Activated T-cell treated with anti-CD3 and anti-CD28 coated beads, Interleukin-2, amount 50 U/mL, for 72 hours (primary cell): ENCODE measurements around the gene SH3RF3. TPM values are rescaled to one million over a fixed set of nuclear protein-coding genes. Genes with fewer than 3 reads are reported as not detected.

Experiments
- ATAC-seq, 2 donors: fragments of 150-1000 bp; cut with Tn5 transposase; replicated peaks in 1 of 2; 2 replicates each; pipeline ENCODE4 v1.10.0; 2021; ENCODE audit warnings: moderate library complexity in 2 of 2, mild to moderate bottlenecking in 1 of 2
- DNase-seq, 2 donors: peaks; one replicate each; pipeline ENCODE4 v3.0.0; 2021 to 2022; ENCODE audit warnings: mixed read lengths in 1 of 2
- H3K27ac Mint-ChIP-seq: one replicate; pipeline ENCODE4 v1.8.0; 2022; ENCODE audit warnings: mild to moderate bottlenecking, moderate library complexity, mixed read lengths
- H3K27me3 Mint-ChIP-seq: one replicate; pipeline ENCODE4 v1.8.0; 2022; ENCODE audit warnings: low read depth, mixed read lengths
- H3K36me3 Mint-ChIP-seq, 2 donors: one replicate each; pipeline ENCODE4 v1.8.0; 2022; ENCODE audit warnings: mixed read lengths in 2 of 2, mild to moderate bottlenecking in 1 of 2; ENCODE audit not compliant: insufficient read depth in 2 of 2
- H3K4me1 Mint-ChIP-seq: one replicate; pipeline ENCODE4 v1.8.0; 2022; ENCODE audit warnings: low read depth, mixed read lengths
- H3K4me3 Mint-ChIP-seq, 2 donors: one replicate each; pipeline ENCODE4 v1.8.0; 2022; ENCODE audit warnings: mild to moderate bottlenecking in 2 of 2, mixed read lengths in 2 of 2, moderate library complexity in 2 of 2
- H3K9me3 Mint-ChIP-seq, 2 donors: one replicate each; pipeline ENCODE4 v1.8.0; 2022; ENCODE audit warnings: mixed read lengths in 2 of 2
- total RNA-seq, 2 donors: library from RNA; stranded (reverse); gene quantifications; one replicate each; pipeline ENCODE4 v1.2.3, GENCODE V29; 2022

SH3RF3 gene
- total RNA-seq, 2 donors from 2014 or later: 1.0 to 1.2 TPM

DNA sequence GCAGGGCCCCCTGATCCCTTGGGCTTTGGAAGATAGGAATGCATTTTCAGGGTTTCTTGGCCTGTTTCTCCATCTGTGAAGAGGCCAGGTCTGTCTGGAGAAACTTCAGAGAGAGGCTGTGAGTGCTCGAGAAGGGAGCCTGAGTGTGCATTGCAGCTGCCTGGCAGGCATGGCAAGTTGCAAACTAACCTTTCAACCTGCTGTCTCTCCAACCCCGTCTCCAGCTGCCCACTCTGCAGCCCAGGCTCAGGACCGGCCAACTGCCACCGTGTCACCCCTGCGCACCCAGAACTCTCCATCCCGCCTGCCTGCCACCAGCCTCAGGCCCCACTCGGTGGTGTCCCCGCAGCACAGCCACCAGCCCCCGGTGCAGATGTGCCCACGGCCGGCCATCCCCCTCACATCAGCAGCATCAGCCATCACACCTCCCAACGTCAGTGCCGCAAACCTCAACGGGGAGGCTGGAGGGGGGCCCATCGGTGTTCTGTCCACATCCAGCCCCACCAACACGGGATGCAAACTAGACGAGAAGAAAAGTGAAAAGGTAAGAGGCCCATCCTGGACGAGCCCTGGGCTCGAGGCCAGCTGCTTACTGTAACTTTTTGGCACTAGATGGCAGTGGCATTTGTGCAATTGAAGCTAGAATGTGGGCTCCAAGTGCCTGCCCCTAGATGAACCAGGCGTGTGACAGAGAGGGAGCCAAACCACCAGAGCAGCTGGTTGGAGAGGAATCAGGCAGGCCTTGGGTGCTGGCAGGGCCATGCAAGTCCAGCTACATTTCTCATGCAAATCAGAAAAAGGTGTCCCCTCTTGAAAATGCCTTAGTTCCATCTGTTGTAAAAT lies 320.2 kb downstream of the SH3RF3 start:
- H3K36me3 Mint-ChIP-seq: peaks cover 5 to 14% of the 10 kb centered on the region in 2 donors
- H3K9me3 Mint-ChIP-seq: peaks cover 6 to 9% of the 10 kb centered on the region in 2 donors
- peaks cover 8% of the 10 kb centered on the region for H3K4me1 Mint-ChIP-seq
- no peaks in the 10 kb centered on the region for H3K27me3 Mint-ChIP-seq
- H3K4me3 Mint-ChIP-seq: no peak overlapping the region
- DNase-seq (no peak), ATAC-seq (no peak)
- no peak overlapping the region for H3K27ac Mint-ChIP-seq

DNA sequence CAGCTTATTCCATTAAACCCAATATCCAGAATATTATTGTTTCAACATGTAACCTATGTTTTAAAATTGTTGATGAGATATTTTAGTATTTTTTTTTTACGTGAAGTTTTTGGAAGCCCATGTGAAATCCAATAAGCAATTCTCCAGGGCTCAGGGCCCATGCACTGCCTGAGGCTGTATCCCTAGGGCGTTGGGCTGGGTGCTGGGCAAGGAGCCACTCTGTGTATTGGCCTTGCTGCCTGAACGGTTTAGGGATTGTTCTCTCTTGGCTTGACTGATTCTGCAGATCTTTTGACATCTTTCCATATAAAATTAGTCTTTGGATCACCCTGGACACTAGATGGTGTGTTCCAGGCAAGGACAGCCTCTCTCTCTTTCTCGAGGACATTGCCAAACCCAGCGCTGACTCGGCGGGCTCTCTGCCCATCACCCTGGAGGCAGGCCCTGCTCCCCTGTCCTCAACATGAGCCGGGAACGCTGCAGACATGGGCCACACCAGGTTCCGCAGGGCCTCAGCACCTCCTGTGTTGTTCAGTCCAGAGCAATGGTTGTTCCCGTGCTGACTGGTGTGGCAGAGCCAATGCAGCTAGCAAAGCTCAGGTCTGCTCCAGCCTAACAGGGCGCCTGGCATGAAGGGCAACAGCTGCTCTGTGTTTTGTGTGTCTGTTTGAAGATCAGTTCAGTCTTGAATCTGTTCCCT lies 321.7 kb downstream of the SH3RF3 start:
- Mint-ChIP-seq H3K36me3 (peaks cover 0 to under 1% of the 10 kb centered on the region in 2 donors), H3K4me3 (no peak overlapping the region), H3K27me3 (no peaks in the 10 kb centered on the region), H3K4me1 (peaks cover 18% of the 10 kb centered on the region), H3K9me3 (no peaks in the 10 kb centered on the region), H3K27ac (no peak overlapping the region)
- DNase-seq: no peak
- ATAC-seq: no peak

DNA sequence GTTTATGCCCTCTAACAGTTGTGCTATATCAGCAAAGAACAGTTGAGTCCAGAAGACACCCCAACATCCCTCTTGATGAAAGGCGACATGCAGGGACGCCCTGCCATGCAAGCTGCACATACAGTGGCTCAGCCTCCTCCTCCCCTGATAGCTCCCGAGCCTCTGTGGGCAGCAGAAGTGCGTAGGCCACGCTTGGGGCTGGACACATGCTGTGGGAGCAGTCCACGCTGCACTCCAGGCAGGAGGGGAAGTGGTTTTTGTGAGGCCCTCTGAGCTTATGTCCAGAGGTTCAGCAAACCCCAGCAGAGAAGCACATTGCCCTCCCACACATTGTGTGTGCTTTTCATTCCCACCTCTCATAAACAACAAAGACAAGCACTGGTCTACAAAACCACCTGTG lies 322.7 kb downstream of the SH3RF3 start:
- no peaks in the 10 kb centered on the region for H3K36me3 Mint-ChIP-seq
- ATAC-seq (no peak), DNase-seq (no peak)
- no peaks in the 10 kb centered on the region for H3K27me3 Mint-ChIP-seq
- H3K4me3 Mint-ChIP-seq: no peak overlapping the region
- H3K27ac Mint-ChIP-seq: no peak overlapping the region
- peaks cover 18% of the 10 kb centered on the region for H3K4me1 Mint-ChIP-seq
- no peaks in the 10 kb centered on the region for H3K9me3 Mint-ChIP-seq

DNA sequence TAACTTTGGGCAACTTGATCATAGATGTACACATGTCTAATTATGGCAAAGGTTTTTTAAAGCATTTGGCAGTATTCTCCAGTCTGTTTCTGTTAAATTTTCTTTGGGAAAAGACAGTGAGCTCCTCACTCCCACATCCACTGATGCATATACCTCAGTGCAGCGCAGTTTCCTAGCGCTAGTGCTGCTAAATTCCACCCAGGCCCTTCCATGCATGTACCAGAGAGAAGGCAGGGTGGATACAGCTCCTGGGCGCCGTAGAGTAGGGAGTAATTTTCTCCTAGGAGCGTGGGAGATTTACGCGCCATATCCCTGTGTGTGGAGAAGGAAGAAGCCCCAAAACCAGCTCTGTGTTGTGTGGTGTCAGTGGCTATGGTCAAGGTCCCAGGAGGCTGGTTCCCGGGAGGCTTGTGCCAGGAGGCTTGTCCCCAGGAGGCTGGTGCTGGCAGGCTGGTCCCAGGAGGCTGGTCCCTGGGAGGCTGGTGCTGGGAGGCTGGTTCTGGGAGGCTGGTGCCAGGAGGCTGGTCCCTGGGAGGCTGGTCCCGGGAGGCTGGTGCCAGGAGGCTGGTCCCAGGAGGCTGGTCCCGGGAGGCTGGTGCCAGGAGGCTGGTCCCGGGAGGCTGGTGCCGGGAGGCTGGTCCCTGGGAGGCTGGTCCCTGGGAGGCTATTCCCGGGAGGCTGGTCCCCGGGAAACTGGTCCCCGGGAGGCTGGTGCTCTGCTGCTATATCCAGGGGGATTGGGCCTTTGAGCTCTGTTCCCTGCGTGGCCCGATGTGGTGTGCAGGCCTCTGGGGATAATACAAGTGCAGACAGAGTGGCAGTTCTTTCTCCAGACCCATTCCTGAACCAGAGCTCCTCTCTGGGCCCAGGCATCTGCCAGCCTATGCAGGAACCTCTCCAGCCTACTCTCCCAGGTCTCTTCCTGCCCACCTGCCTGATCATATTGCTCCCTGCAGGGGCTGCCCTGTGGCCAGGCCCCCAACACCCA lies 323.6 kb downstream of the SH3RF3 start:
- ATAC-seq: no peak
- no peaks in the 10 kb centered on the region for H3K36me3 Mint-ChIP-seq
- no peaks in the 10 kb centered on the region for H3K27me3 Mint-ChIP-seq
- peaks cover 20% of the 10 kb centered on the region for H3K4me1 Mint-ChIP-seq
- H3K4me3 Mint-ChIP-seq: no peak overlapping the region
- no peaks in the 10 kb centered on the region for H3K9me3 Mint-ChIP-seq
- H3K27ac Mint-ChIP-seq: no peak overlapping the region
- DNase-seq: no peak

DNA sequence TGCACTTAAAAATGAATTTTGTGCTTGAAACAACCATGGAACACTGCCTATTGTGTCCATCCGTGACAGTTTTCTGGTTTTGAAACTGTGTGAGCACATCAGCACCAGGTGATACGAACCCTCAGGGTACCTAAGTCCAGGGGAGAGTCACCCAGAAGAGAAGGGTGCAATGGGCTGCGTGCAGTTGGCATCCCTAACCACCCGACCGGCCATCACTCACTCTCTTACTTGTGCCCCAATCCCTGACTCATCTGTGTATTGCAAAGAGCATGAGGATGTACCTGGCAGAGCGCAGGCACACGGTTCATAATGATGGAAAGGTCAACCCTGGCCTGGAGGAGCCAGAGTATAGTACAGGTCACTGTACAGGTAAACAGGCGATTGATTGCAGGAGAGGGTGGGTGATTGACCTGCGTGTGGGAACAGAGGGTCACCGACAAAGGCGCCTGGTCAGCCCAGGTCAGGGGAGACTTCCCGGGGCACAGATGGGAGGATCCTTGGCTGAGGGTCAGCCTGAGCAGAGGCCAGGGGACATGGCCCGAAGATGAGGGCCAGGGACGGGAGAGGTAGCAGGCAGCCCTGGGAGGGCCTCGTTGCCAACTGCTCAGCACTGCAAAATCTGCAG lies 324.5 kb downstream of the SH3RF3 start:
- Mint-ChIP-seq H3K36me3 (no peaks in the 10 kb centered on the region), H3K27ac (no peak overlapping the region), H3K27me3 (no peaks in the 10 kb centered on the region), H3K4me3 (no peak overlapping the region), H3K9me3 (no peaks in the 10 kb centered on the region), H3K4me1 (peaks cover 25% of the 10 kb centered on the region)
- DNase-seq: no peak
- ATAC-seq: no peak

DNA sequence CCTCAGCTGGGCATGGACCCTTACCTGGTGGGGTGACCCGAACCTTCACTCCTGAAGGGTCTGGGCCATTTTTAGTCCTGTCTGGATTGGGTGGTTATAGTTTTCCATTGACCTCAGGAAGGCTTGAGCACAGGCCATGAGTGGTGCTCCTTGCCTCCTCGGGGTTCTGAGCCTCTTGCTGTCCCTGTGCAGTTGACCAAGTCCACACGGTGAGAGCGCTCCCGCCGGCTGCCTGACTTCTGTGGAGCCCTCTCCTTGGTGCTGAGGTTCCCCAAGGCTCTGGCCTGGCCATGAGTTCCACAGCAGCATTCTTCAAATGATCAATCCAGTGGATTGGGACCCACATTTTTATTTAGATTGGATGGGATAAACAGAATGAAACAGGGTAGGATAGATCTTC lies 325.3 kb downstream of the SH3RF3 start:
- no peaks in the 10 kb centered on the region for H3K27me3 Mint-ChIP-seq
- peaks cover 25% of the 10 kb centered on the region for H3K4me1 Mint-ChIP-seq
- H3K36me3 Mint-ChIP-seq: no peaks in the 10 kb centered on the region
- no peaks in the 10 kb centered on the region for H3K9me3 Mint-ChIP-seq
- H3K4me3 Mint-ChIP-seq: peak overlapping the region in 1 of 2 donors; percentile 19
- ATAC-seq: no peak
- DNase-seq: no peak
- H3K27ac Mint-ChIP-seq: no peak overlapping the region

DNA sequence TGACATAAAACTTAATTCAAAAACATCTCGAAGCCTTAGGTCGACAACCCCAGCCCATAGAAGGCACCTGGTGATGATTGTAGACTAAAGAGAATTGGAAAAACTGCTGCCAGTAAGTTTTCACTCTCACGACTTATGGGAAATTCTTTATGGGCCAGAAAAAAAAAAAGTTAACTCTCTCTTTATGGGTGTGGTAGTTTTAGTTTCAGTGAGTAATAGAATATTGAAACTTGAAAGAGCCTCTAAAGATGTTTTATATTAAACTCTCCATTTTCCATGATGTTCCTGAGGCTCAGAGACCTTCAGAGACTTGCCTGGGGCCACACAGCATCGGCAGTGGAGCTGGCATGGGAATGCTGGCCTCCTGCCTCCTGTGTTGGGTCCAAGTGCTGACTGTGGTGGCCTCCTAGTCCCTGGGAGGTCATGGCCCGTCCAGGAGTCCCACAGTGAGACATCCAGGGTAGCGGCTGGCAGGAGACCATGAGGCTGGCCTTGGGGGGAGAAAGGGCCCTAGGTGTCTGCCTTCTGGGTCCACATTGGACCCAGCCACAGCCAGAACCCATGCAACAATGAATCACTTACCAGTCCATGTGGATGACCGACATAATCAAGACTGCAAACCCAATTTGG lies 325.9 kb downstream of the SH3RF3 start:
- Mint-ChIP-seq H3K9me3 (no peaks in the 10 kb centered on the region), H3K27me3 (no peaks in the 10 kb centered on the region), H3K4me3 (peak overlapping the region; percentile 11 to 19), H3K4me1 (peaks cover 25% of the 10 kb centered on the region), H3K27ac (no peak overlapping the region), H3K36me3 (no peaks in the 10 kb centered on the region)
- ATAC-seq (peak; percentile 30 to 52), DNase-seq (no peak)

DNA sequence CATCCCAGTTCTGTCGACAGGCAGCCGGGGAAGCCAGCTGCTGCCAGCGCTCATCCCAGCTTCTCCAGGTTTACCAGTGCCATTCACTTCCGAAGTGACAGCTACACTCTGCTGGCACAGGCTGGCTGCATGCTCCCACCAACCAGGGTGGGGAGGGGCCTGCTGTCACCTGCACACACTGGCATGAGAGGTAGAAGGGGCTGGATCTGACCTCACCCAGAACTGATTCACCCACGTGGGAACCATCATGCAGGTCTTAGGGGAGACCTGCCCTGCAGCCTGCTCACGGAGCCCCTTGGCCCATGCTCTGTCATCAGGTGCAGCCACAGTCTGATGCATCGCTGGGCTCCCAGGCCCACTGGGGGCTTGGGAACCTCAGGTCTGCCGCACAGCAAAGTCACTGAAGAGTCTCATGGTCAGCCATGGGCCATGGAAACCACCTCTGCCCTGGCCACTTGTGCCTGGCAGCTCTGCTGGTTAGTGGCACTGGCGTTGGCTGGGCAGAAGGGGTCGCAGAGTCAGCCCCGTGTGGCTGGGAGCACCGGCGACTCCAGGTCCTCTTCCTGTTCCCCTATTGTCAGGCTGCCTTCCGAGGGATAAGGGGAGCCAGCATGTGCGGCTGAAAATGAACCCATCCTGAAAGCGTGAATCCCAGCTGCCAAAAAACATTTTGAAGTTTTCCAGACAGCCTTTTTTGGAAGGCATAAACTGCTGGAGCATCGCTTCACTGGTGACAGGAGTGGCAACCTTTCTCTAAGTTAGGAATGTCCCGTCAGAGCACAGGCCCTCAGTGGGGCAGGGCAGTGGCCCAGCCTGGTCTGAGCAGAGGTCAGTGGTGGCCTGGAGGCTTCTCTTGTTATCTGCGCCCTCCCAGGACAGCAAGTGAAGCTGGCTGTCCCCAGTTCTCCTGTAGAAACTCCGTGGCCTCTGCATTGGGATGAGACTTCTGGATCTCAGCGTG lies 327.0 kb downstream of the SH3RF3 start:
- Mint-ChIP-seq H3K27me3 (no peaks in the 10 kb centered on the region), H3K9me3 (no peaks in the 10 kb centered on the region), H3K36me3 (no peaks in the 10 kb centered on the region), H3K4me1 (peaks cover 25% of the 10 kb centered on the region), H3K27ac (no peak overlapping the region), H3K4me3 (no peak overlapping the region)
- ATAC-seq (no peak), DNase-seq (no peak)

DNA sequence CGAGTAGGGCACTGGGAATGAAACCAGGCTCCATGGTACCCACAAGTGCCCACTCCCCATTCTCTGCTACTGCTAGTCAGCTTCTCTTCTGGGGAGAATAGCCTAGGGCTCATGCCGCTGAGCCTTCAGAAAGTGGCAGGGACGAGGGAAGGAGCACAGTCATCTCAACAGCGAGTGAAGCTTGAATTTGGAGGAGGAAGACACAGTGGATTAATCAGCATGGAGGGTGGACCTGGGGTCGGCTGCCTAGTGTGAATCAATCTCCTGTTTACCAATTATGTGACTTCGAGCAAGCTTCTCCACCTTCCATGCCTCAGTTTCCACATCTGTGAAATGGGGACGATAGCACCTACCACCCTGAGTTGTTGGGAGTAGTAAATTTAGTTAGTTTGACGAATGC lies 327.8 kb downstream of the SH3RF3 start:
- H3K4me1 Mint-ChIP-seq: peaks cover 23% of the 10 kb centered on the region
- H3K4me3 Mint-ChIP-seq: no peak overlapping the region
- no peaks in the 10 kb centered on the region for H3K27me3 Mint-ChIP-seq
- H3K27ac Mint-ChIP-seq: no peak overlapping the region
- no peaks in the 10 kb centered on the region for H3K9me3 Mint-ChIP-seq
- no peak for ATAC-seq
- no peak for DNase-seq
- H3K36me3 Mint-ChIP-seq: no peaks in the 10 kb centered on the region

DNA sequence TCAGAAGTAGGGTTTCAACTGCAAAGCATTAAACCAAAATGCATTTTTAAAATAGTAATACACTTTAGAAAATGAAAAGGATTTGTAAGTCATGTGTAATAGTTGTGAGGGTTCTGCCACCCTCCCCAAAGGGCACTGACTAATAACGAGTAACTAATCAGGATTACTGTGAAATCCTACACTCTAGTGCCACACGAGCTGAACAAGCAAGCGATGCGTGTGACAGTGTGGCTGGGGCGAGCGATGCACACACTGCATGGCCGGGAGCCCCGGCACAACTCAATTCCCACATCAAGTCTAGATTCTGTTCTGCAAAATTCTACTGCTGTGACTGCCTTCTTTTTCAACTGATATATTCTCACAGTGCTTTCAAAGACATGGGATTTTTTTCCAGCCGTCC lies 328.4 kb downstream of the SH3RF3 start:
- Mint-ChIP-seq H3K36me3 (no peaks in the 10 kb centered on the region), H3K4me3 (no peak overlapping the region), H3K4me1 (peaks cover 19% of the 10 kb centered on the region), H3K27me3 (no peaks in the 10 kb centered on the region), H3K27ac (no peak overlapping the region), H3K9me3 (no peaks in the 10 kb centered on the region)
- DNase-seq (no peak), ATAC-seq (no peak)

DNA sequence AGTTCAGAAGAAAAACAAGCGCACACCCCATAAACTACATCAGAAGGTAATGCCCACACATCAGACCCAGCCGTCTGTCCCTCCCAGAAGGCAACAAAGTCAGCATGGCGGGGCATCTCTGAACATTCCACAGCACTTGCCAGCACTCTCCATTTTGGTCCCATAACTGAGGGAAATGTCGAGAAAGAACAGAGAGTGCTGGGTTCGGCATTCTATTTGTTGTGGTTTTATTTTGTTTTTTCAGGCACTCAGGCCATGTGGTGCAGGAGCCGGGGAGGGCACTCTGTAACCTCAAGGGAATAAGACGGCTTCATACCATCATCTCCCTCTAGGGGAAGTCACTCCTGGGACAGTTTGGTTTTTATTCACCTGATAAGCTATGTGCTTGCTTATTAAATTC lies 328.8 kb downstream of the SH3RF3 start:
- ATAC-seq (no peak), DNase-seq (no peak)
- no peaks in the 10 kb centered on the region for H3K9me3 Mint-ChIP-seq
- H3K4me1 Mint-ChIP-seq: peaks cover 19% of the 10 kb centered on the region
- H3K27ac Mint-ChIP-seq: no peak overlapping the region
- H3K27me3 Mint-ChIP-seq: no peaks in the 10 kb centered on the region
- no peak overlapping the region for H3K4me3 Mint-ChIP-seq
- H3K36me3 Mint-ChIP-seq: no peaks in the 10 kb centered on the region
